ENCODE data around the gene TMUB1.

TMUB1 gene

DNA sequence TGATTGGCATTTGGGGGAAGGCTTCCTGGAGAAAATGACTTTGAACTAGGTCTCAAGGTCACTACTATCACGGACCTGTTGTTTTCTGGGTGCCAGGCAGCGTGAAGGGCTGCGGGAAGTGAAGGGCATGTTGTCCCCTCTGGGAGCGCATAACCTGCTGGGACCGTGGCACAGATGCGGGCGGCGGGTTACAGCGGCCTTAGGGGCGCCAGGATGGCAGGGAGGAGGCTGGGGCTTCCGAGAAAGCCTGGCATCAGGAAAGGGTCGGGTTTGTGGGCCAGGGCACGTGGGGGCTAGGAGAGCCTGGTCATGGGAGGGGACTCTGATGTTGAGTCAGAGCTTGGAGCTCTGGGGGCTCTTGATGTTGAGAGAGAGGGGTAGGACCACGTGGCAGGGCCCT is 17.8 kb downstream of the TMUB1 start:
- CTCF ChIA-PET = interaction anchor here (4.4 kb wide), 1 partner anchor 47 kb away, joined by 24 read pairs; no protein-coding TSS in a partner anchor
- POLR2A ChIA-PET = interaction anchor here (0.6 kb wide), 2 partner anchors 24 to 37 kb away, joined by 3 read pairs; partner anchors contain the start of gene ABCB8
- H3K4me3 ChIP-seq (ENCODE audit: low read depth, low read length) = no peak overlapping the region
- DNase-seq (ENCODE audit: low read depth, low spot score) = no peak
- TF ChIP-seq, protein P1, sequence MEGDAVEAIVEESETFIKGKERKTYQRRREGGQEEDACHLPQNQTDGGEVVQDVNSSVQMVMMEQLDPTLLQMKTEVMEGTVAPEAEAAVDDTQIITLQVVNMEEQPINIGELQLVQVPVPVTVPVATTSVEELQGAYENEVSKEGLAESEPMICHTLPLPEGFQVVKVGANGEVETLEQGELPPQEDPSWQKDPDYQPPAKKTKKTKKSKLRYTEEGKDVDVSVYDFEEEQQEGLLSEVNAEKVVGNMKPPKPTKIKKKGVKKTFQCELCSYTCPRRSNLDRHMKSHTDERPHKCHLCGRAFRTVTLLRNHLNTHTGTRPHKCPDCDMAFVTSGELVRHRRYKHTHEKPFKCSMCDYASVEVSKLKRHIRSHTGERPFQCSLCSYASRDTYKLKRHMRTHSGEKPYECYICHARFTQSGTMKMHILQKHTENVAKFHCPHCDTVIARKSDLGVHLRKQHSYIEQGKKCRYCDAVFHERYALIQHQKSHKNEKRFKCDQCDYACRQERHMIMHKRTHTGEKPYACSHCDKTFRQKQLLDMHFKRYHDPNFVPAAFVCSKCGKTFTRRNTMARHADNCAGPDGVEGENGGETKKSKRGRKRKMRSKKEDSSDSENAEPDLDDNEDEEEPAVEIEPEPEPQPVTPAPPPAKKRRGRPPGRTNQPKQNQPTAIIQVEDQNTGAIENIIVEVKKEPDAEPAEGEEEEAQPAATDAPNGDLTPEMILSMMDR (IDR thresholded peaks at IDR 0.05; ENCODE audit: insufficient read depth, low read length, missing control alignments) = no peak

DNA sequence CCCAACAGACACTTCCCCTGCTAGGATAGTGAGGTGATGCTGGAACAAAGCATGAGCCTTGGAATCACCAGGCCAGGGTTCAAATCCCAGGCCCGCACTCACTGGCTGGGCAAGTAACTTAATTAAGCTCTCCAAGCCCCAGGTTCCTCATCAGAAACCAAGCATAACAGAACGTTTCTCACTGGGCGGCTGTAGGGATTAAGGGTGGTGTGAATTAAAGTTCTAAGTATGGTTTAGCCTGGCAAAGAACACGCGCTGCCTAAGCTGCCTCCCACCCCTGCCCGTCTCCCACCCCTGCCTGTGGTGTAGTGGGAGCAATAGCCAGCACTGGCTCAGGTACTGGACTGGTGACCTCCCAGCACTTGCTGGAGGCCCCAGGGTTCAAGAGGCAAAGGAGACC is 18.3 kb downstream of the TMUB1 start:
- CTCF ChIA-PET = no interaction called here
- no peak overlapping the region for H3K4me3 ChIP-seq (ENCODE audit: low read depth, low read length)
- POLR2A ChIA-PET = no interaction called here
- TF ChIP-seq, protein P1 (IDR thresholded peaks at IDR 0.05; ENCODE audit: insufficient read depth, low read length, missing control alignments) = no peak
- DNase-seq (ENCODE audit: low read depth, low spot score) = no peak

DNA sequence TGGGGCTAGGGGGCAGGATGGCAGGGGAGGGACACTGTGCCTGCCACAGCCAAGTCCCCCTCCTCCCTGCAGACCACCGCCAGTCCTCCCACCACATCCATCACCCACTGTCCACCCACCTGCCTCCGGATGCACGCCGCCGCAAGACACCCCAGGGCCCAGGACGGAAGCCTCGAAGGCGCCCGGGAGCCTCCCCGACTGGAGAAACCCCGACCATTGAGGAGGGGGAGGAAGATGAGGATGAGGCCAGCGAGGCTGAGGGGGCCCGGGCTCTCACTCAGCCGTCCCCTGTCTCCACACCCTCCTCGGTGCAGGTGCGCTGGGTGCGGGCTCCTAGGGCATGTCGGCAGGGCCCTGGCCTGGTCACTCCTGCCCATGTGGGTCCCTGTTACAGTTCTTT is 18.8 kb downstream of the TMUB1 start:
- ChIA-PET CTCF (interaction anchor here (4.8 kb wide), 1 partner anchor 47 kb away, joined by 48 read pairs; no protein-coding TSS in a partner anchor), POLR2A (no interaction called here)
- DNase-seq (ENCODE audit: low read depth, low spot score) = no peak
- no peak overlapping the region for H3K4me3 ChIP-seq (ENCODE audit: low read depth, low read length)
- TF ChIP-seq, protein P1 (IDR thresholded peaks at IDR 0.05; ENCODE audit: insufficient read depth, low read length, missing control alignments) = no peak

DNA sequence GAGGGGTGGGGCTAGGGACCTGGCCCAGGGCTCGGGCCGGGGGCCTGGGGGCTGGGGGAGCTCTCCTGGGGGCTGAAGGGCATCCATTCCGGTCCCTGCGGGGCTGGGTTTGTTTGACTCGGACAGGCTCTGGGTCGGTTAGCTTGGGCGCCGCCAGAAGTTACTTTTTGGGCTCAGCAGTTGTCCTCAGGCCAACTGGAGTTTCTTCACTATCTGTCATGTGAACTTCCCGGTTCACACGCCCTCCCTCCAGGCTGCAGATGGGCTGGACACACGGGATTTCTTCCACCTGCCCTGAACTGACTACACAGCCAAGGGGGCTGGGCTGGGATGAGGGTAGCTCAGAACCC is 20.1 kb downstream of the TMUB1 start:
- ChIA-PET POLR2A (interaction anchor here (1.2 to 1.5 kb wide), 3 partner anchors 9 to 18 kb away, joined by 4 to 7 read pairs (median 5); partner anchors contain the start of gene FASTK), CTCF (interaction anchor here (0.8 to 4.8 kb wide), 5 partner anchors 13 to 112 kb away, joined by 3 to 48 read pairs (median 4); partner anchors contain the start of genes FASTK and TMUB1)
- no peak overlapping the region for H3K4me3 ChIP-seq (ENCODE audit: low read depth, low read length)
- no peak for DNase-seq (ENCODE audit: low read depth, low spot score)
- TF ChIP-seq, protein P1 (IDR thresholded peaks at IDR 0.05; ENCODE audit: insufficient read depth, low read length, missing control alignments) = no peak

DNA sequence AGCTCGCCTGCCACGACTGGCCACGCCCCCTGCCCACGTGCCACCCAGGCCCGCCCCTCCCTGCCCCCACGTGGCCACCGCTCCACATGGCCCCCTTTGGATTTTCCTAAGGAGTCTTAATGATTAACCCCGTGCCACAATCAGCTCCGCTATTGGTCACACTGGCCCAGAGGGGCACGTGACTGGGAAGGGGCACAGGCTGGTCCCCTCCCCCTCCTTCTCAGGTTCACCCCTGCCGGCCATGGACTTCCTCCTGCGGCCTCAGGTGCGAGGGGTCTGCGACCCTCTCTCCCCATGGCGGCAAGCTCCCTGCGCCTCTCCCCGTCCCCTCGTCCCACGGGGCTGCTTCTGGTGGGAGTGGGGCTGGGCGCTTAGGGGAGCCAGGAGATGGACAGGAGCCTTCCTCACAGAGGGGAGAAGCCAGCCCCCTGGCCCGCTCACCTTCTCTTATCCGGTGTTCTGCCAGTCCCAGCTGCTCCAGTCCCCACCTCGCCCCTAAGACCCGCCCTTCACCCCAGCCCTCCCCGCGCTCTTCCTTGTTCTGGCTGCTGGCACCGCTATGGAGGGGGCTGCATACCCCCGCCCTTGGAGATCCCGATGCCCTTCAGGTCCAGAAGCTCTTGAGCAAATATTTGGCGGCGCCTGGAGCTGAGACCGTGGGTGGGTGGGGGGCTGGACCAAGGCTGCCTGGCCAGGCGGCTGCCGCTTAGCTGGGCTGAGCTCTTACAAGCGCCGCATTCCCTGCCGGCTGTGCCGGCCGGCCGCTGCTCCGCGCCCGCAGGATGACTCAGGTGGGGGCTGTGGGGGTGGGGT is 20.7 kb downstream of the TMUB1 start:
- CTCF ChIA-PET = interaction anchor here (0.8 to 4.8 kb wide), 6 partner anchors 14 to 112 kb away, joined by 3 to 48 read pairs (median 4); partner anchors contain the start of genes FASTK and TMUB1
- POLR2A ChIA-PET = interaction anchor here (1.2 to 1.5 kb wide), 3 partner anchors 9 to 18 kb away, joined by 4 to 7 read pairs (median 5); partner anchors contain the start of gene FASTK
- TF ChIP-seq, protein P1 (IDR thresholded peaks at IDR 0.05; ENCODE audit: insufficient read depth, low read length, missing control alignments) = no peak
- no peak overlapping the region; the same call in 1 of the 2 replicates for H3K4me3 ChIP-seq (ENCODE audit: low read depth, low read length)
- DNase-seq (ENCODE audit: low read depth, low spot score) = no peak

DNA sequence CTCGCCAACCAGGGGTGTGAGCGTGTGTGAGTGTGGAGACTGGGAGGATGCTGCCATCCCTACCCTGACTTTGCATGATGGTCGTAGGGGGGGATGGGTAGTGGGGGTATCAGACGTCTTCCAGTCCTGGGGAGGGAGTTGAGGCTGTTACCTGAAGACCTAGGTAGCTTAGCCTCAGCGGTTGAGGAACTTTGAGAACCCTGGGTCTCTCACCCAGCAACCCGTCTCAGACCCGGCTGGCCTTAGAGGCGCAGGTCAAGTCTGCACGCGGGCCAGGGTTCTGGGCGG is 21.2 kb downstream of the TMUB1 start:
- no peak for DNase-seq (ENCODE audit: low read depth, low spot score)
- ChIA-PET CTCF (interaction anchor here (1.2 to 4.8 kb wide), 6 partner anchors 15 to 113 kb away, joined by 3 to 48 read pairs (median 4); partner anchors contain the start of gene TMUB1), POLR2A (interaction anchor here (1.5 kb wide), 2 partner anchors 16 to 19 kb away, joined by 4 to 7 read pairs; partner anchors contain the start of gene FASTK)
- TF ChIP-seq, protein P1 (IDR thresholded peaks at IDR 0.05; ENCODE audit: insufficient read depth, low read length, missing control alignments) = no peak
- peak overlapping the region; percentile 3 for H3K4me3 ChIP-seq (ENCODE audit: low read depth, low read length)

Measured in AG04449 (cell line).